Measurements from ENCODE around the gene STAG3.
"Not testable (repeated sequence)": the region's sequence is repeated elsewhere in the genome, so short reads cannot be mapped to it uniquely, and the experiment has no call there.

The STAG3 gene, protein sequence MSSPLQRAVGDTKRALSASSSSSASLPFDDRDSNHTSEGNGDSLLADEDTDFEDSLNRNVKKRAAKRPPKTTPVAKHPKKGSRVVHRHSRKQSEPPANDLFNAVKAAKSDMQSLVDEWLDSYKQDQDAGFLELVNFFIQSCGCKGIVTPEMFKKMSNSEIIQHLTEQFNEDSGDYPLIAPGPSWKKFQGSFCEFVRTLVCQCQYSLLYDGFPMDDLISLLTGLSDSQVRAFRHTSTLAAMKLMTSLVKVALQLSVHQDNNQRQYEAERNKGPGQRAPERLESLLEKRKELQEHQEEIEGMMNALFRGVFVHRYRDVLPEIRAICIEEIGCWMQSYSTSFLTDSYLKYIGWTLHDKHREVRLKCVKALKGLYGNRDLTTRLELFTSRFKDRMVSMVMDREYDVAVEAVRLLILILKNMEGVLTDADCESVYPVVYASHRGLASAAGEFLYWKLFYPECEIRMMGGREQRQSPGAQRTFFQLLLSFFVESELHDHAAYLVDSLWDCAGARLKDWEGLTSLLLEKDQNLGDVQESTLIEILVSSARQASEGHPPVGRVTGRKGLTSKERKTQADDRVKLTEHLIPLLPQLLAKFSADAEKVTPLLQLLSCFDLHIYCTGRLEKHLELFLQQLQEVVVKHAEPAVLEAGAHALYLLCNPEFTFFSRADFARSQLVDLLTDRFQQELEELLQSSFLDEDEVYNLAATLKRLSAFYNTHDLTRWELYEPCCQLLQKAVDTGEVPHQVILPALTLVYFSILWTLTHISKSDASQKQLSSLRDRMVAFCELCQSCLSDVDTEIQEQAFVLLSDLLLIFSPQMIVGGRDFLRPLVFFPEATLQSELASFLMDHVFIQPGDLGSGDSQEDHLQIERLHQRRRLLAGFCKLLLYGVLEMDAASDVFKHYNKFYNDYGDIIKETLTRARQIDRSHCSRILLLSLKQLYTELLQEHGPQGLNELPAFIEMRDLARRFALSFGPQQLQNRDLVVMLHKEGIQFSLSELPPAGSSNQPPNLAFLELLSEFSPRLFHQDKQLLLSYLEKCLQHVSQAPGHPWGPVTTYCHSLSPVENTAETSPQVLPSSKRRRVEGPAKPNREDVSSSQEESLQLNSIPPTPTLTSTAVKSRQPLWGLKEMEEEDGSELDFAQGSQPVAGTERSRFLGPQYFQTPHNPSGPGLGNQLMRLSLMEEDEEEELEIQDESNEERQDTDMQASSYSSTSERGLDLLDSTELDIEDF
- total RNA-seq, result 1.2 to 16.1 (median 6.3) reads per million in 4 experiments

DNA sequence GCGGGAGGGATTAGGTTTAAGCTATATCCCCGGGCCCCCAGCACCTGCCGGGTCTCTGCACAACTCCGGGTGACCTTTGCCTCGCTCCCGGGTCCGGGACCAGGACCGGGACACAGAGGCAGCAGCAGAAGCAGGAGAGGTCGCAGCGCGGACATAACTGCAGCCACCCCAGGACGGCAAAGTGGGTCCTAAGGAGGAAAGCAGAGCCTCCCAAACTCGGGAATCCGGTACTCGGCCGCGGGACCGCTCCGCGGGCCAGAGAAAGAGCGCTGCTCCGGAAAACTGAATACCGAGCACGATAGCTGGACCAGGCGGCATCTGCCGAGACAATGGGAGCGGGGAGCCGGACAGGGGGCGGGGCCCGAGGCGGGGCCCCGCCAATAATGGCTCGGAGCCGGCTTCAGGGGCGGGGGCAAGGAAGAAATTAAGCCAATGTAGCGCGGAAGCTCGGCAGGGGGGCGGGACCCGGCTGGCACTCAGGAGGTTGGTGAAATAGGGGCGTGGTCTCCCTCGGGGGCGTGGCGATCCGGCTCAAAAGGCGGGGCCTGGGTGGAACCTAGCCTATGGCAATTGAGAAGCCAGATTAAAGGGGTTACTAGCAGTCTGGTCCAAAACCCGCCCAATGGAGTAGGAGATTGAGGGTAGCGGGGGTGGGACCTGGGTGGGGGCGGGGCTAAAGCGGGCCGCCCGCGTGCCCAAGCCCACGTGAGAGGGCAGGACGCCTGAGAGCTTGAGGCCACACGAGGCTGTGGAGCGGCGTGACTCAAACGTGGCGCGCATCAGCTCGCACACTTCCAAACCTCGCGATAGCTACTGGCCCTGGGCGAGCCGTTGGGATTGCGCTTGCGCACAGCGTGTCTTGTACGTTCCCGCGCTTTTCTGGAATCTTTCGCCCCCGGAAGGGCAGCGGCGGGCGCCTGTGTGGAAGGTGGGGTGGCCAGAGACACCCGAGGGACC is at the start of gene STAG3, which contains the start of gene GPC2:
STAG3 (plus strand) TSS at position 874 of the 957 bp plus-strand sequence. CDS start 2,639 bp downstream, outside the sequence.
GPC2 (minus strand) TSS at position 337 of the 957 bp plus-strand sequence; CDS start at position 155, 182 bp downstream.
- peak; percentile 97 for DNase-seq

DNA sequence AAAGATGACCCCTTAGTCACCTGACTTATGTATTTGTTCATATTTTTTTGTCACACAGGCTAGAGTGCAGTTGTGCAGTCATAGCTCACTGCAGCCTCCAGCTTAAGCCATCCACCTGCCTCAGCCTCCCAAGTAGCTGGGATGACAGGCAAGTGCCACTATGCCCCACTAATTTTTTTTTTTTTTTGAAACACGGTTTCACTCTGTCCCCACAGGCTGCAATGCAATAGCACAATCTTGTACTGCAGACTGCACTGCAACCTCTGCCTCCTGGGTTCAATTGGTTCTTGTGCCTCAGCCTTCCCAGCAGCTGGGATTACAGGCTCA is 49.1 kb upstream of the STAG3 start:
- DNase-seq, result no peak

DNA sequence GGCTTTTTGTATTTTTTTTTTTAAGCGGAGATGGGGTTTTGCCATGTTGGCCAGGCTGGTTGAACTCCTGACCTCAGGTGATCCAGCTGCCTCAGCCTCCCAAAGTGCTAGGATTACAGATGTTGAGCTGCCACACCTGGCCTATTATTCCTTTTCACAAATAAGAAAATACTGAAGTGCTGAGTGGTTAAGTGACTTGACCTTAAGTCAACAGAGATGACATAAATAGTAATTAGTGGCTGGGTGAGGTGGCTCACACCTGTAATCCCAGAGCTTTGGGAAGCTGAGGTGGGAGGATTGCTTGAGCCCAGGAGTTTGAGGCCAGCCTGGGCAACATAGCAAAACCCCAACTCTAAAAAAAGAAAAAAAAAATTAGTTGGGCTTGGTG is 47.5 kb upstream of the STAG3 start:
- not testable (repeated sequence) for DNase-seq

DNA sequence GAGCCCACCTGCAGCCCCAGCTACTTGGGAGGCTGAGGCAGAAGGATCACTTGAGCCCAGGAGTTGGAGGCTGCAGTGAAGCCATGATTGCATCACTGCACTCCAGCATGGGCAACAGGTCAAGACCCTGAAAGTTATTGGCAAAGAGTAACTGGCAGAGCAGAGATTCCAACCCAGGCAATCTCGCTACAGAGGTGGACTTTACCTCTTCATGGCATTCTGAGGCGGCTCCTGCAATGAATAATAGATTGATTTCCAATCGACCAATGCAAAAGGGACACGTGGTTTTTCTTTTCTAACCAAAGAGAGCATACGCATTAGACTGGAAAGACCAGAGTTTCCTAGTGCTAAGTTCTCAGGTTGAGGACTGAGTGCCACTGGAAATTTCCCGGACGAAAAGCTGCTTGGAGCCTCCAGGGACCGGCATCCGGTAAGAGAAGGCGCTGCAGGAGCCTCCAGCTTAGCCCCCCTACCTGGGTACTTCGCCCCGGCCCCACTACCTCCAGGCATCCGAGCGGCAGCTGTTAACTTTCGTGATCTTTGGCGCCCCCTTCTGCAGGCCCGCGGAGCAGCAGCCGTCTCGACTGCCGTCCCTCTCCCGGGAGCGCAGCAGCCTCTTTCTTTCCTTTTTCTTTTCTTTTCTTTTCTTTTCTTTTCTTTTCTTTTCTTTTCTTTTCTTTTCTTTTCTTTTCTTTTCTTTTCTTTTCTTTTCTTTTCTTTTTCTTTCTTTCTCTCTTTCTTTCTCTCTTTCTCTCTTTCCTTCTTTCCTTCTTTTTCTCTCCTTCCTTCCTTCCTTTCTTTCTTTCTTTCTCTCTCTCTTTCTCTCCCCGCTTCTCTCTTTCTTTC is 46.9 kb upstream of the STAG3 start:
- peak; percentile 76 for DNase-seq

DNA sequence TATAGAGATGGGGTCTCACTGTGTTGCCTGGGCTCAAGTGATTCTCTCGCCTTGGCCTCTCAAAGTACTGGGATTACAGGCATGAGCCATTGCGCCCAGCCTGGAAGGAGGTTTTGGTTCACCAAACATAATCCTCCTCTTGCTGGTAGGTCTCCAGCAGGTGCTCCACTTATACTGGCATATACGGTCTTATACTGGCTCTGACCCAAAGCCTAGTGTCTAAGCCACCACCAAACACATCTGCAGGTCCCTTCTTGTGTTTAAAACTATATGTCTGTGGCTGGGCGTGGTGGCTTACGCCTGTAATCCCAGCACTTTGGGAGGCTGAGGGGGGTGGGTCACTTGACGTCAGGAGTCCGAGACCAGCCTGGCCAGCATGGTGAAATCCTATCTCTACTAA is 45.6 kb upstream of the STAG3 start:
- no peak for DNase-seq

DNA sequence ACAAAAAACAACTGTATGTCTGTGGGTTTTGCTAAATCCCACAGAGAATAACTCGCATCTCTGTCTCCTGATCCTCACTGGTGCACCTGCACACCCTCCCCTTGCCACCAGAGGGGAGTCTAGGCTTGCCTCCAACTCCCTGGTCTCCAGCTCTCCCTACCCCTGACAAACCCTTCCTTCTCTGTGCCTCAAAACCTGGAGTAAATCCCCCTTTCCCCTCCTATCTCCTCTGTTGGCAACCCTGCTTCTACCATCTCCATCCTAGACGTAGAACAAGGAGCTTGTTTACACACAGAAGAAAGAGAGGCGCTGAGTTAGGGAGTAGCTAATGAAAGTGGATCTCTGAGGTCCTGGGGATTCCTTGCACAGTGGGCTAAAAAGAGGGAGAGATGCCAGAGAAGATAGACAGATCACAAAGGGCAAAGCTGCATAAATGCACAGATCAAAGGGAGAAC is 45.0 kb upstream of the STAG3 start:
- peak; percentile 46 for DNase-seq

DNA sequence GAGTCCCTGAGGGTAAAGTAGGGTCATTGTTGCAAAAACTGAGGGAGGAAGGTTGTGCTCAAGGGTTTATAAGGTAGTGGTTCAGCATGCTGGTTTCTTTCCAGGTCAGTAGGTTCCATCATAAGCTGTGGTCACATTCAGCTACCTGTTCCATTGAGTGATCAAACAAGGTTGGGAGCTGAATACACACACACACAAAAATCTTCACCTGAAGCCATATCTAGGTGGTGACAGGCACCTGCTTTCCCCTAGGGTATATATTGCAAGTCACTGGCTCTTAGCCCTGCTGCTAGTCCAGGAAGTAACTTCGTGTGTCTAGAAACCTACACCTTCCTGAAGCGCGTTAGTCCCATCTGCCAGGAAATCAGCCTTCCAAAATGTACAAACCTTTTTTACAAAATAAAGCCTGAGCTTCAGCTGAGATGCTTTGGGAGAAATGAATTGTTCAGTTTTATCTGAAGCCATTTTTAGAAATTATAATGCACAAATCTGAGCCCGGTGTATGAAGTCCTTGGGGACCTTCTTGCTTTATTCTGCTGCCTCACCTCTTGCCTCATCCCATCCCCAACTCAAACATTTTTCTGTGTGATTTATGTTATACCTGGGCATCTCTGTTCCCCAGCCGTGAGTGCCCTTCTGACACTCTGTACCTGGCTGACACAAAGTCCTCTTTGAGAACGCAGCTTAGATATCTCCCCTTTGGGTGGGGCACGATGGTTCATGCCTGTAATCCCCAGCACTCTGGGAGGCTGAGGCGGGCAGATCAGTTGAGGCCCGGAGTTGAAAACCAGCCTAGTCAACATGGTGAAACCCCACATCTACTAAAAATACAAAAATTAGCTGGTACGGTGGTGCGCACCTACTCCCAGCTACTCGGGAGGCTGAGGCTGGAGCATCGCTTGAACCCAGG is 39.6 kb upstream of the STAG3 start:
- DNase-seq, result no peak

DNA sequence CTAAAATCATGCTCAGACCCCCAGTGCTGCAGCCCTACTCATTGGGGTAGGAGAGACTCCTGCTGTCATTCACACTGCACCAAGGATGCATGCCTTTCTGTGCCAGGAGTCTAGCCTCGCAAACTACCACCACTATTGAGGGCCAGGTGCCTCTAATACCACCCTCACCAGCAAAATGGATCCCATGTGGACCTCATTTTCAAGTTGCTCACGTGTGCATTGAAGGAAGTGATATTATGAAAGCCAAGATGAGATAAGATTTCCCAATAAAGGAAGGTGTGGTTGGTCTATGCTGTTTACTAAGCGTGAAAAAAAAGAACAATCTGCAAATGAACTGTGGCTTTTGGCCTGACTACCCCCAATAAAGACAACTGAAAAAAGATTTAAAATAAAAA is 36.2 kb upstream of the STAG3 start:
- DNase-seq, result no peak

DNA sequence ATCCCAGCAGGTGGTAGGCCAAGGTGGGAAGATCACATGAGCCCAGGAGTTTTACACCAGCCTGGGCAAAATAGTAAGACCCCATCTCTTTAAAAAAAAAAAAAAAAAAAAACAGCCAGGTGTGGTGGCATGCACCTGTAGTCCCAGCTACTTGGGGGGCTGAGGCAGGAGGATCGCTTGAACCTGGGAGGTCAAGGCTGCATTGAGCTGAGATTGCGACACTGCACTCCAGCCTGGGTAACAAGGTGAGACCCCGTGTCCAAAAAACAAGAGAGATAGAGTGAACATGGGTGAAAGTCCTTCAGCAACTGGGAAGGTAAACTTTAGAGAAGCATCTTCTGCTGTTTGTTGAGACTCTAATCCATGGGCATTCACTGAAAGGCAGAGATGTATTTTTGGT is 35.3 kb upstream of the STAG3 start:
- no peak for DNase-seq

DNA sequence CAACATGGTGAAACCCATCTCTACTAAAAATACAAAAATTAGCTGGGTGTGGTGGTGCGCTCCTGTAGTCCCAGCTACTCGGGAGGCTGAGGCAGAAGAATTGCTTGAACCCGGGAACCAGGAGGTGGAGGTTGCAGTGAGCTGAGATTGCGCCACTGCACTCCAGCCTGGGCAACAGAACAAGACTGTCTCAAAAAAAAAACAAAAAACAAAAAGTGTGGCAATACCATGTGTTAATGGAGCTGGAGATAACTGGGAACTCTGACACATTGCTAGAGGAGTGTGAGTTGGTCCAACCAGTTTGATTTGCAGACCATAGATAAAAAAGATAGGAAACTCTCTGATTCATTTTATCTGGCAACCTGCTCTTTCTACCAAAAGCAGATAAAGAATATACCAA is 31.4 kb upstream of the STAG3 start:
- not testable (repeated sequence) for DNase-seq

DNA sequence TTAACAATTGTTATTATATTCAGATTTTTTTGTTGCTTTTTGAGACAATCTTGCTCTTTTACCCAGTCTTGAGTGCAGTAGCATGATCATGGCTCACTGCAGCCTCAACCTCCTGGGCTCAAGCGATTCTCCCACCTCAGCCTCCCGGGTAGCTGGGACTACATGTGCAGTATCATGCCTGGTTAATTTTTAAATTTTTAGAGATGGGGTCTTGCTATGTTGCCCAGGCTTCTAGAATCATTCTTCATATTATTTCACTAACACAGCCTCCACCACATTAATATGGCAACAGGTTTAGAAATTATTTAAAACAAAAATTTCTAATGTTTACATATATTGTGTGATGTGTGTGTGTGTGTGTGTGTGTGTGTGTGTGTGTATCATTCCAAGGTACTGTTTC is 30.4 kb upstream of the STAG3 start:
- no peak for DNase-seq

DNA sequence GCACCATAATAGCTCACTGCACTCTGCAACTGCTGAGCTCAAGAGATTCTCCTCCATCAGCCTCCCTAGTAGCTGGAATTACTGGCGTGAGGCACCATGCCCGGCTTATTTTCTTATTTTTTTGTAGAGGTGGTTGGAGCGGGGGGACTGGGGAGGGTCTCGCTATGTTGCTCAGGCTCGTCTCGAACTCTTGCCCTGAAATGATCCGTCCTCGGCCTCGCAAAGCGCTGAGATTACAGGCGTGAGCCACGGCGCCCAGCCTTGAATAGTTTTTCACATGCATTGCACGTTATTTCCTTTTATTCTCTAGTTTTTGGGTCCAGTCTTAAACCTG is 29.5 kb upstream of the STAG3 start:
- DNase-seq, result no peak

DNA sequence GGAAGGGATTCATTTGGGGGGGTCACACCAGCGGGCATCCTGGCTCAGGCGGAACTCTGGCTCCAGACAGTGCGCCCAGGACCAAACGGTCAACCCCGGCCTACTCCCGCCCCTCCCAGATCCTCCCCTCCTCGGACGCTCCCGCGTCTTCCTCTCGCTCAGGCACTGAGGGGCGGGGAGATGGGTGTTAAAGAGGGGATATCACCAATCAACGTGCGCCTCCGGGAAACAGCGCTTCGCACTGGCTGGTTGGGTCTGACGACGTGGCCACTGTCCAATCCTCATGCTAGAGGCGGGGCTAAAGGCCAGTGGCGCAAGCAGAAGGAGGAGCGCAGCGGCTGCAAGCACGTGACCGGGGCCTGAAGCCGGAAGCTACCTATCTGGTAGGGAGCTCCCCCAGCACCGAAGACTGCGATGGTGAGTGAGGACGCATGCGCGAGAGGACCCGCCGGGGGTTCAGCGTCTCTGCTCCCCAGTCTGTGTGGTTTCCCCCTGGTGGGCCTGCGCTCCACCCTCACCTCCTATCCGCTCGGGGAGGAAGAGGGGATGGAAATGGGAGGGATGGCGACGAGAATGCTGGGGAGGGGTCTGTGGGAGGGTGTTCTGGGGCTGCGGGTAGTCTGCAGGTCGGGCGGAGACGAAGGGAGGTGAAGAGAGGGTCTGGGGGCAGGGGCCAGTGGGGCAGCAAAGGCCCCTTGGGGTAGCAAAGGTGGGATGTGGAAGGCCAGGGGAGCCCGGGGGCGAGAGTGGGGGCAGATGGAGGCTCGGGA is 29.0 kb upstream of the STAG3 start, which contains the start of gene LAMTOR4:
LAMTOR4 (plus strand) TSS at position 360 of the 770 bp plus-strand sequence; CDS start at position 415, 55 bp downstream.
- peak; percentile 96 for DNase-seq

DNA sequence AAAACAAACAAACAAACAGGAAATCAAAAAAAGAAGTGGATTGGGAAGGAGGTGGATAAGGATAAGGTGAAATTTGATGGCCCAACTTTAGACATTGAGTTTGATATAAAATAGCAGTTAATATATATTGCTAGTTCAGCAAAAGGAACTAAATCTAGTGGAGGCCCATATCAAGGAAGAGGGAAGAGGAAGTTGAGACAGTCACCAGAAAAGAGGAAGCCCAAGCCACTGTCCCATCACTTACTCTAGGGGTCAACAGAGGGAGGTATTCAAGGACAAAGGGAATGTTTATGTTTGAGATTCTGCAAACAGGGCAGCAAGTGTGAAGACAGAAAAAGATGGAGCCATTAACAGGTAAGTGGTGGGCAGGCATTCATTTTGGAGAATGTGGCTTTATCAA is 25.3 kb upstream of the STAG3 start:
- no peak for DNase-seq

DNA sequence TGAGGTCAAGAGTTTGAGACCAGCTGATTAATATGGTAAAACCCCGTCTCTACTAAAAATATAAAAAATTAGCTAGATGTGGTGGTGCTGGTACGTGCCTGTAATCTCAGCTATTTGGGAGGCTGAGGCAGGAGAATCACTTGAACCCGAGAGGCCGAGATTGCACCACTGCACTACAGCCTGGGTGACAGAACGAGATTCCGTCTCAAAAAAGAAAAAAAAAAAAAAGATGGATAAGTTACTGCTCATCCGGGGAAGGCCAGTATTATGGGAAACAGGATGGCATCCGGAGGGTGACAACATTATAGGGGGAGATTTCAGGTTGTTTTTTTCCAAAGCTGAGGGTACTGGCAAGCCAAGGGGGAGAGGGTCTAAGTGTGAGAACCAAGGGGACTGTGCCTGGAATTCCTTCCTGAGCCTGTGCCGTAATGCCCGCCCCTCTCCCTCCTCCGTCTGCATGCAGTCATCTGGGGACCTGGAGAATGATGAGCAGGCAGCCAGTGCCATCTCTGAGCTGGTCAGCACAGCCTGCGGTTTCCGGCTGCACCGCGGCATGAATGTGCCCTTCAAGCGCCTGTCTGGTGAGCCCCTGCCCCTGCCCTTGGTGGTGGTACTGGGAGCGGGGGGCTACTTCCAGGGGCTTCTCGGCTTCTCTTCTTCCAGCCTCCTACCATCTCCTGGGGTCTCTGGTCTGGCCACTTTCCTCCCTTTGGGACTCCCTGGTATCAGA is 24.6 kb upstream of the STAG3 start:
- no peak for DNase-seq

DNA sequence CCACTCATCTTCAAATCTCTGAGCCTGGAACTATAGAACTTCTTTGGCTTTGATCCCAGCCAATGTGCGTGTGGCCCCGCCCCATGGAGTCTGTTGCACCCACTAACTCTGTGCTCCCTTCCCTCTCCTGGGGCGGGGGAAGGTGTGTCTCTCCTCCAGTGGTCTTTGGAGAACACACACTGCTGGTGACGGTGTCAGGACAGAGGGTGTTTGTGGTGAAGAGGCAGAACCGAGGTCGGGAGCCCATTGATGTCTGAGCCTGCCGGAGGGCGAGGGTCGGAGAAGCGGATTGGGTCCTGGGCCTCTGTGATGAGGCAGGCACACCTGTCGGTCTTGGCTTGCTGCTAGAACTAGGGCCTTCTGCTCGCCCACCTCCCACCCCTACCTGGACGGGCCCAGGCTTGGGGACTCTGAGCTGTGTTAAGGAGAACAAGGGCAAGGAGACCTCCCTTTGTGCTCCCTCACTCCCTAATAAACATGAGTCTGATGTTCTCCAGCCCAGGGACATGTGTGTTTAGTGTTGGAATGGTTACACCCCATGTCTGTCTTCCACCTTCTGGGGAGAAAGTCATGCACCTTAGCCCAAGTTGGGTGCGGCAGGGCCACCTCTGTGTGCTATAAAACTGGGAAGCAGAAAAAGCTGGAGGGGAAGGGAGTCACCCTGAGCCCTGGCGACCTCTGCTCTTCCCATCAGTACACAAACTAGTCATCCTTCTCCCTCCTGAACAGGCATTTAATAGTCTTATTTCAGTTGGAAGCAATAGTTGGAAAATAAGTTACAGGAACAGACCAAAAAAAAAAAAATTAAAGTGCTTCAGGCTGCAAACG is 23.8 kb upstream of the STAG3 start:
- no peak for DNase-seq
